HEK293 (cell line): ENCODE results near the gene LEF1.

Source experiments
- ZNF654 ChIP-seq: fragments of 450-650 bp; formaldehyde crosslinking; IDR thresholded peaks from 2 replicates; pipeline ENCODE4 v1.5.1; 2016; ENCODE audit warnings: low read depth, missing biosample characterization, missing genetic modification characterization
- TF ChIP-seq, protein P1 (sequence below): fragments of 450-650 bp; formaldehyde crosslinking; IDR thresholded peaks from 2 replicates; pipeline ENCODE4 v1.5.1; 2016; ENCODE audit warnings: missing biosample characterization, missing genetic modification characterization

DNA sequence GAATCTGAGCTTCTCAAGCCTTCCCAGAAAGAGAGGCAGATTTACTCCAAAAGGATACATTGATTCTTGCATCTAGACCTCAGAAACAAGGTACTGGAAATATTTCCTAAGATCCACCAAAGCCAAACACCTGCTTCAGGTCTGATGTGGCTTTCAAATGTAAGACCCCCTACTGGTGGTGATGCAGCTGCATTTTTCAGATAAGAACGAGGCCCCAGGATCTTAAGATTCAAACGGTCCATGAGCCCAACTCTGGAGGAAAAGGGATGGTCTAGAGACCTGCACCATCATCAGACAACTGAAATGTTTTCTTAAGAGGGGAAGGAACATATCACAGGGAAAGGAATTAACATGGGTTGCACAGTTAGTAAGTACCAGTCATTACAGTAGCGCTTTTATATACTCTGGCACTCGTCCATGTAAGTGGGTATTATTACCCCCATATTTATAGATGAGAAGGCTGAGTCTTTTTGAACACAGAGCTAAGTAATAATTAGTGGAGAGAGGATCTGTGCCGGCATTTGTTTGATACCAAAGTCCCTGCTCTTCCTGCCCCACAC, 73.7 kb downstream of the LEF1 start:
- TF ChIP-seq, protein P1, sequence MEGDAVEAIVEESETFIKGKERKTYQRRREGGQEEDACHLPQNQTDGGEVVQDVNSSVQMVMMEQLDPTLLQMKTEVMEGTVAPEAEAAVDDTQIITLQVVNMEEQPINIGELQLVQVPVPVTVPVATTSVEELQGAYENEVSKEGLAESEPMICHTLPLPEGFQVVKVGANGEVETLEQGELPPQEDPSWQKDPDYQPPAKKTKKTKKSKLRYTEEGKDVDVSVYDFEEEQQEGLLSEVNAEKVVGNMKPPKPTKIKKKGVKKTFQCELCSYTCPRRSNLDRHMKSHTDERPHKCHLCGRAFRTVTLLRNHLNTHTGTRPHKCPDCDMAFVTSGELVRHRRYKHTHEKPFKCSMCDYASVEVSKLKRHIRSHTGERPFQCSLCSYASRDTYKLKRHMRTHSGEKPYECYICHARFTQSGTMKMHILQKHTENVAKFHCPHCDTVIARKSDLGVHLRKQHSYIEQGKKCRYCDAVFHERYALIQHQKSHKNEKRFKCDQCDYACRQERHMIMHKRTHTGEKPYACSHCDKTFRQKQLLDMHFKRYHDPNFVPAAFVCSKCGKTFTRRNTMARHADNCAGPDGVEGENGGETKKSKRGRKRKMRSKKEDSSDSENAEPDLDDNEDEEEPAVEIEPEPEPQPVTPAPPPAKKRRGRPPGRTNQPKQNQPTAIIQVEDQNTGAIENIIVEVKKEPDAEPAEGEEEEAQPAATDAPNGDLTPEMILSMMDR, result no peak
- no peak for TF ChIP-seq ZNF654 (tag by site-specific recombination)
